Measurements from ENCODE around the gene LECT2. TPM values are rescaled to one million over a fixed set of nuclear protein-coding genes. Genes with fewer than 3 reads are reported as not detected.

LECT2 gene
- total RNA-seq, 1 donor from 2014 or later = not detected

GRCh38 chr5:135971701-135972100 is 16.9 kb upstream of the LECT2 start:
- H3K9me3 ChIP-seq (ENCODE audit: low read depth) = no peaks in the 10 kb centered on the region
- H3K36me3 Mint-ChIP-seq = no peaks in the 10 kb centered on the region
- H3K4me1 Mint-ChIP-seq = peaks cover 9% of the 10 kb centered on the region
- H3K9me3 Mint-ChIP-seq = no peaks in the 10 kb centered on the region
- no peak overlapping the region for H3K9ac ChIP-seq
- no peak overlapping the region for H2AFZ ChIP-seq (replicated peaks)
- H3K27me3 ChIP-seq = peaks cover 5% of the 10 kb centered on the region
- no peak overlapping the region for H3K27ac Mint-ChIP-seq
- no peaks in the 10 kb centered on the region for H3K79me2 ChIP-seq (ENCODE audit: low read depth)
- H3K27me3 Mint-ChIP-seq (ENCODE audit: insufficient read depth, low read depth) = peaks cover 5% of the 10 kb centered on the region
- H3F3A ChIP-seq (ENCODE audit: low read depth) = no peaks in the 10 kb centered on the region
- DNase-seq (ENCODE audit: low spot score) = no peak
- no peak overlapping the region for H3K4me3 Mint-ChIP-seq
- no peak for TF ChIP-seq CTCF (IDR thresholded peaks at IDR 0.05)
- no peak for TF ChIP-seq EZH2phosphoT487 (IDR thresholded peaks at IDR 0.05)
- no peak for TF ChIP-seq EZH2 (IDR thresholded peaks at IDR 0.05)
- no peaks in the 10 kb centered on the region for H4K20me1 ChIP-seq (ENCODE audit: low read depth)
- H3K36me3 ChIP-seq = no peaks in the 10 kb centered on the region
- no peak overlapping the region for H3K4me3 ChIP-seq
- H3K4me2 ChIP-seq = no peak overlapping the region
- no peak overlapping the region for H3K27ac ChIP-seq
- H3K4me1 ChIP-seq = no peaks in the 10 kb centered on the region

- H3K27ac ChIP-seq = no peak overlapping the region
- H3K27me3 ChIP-seq = no peaks in the 10 kb centered on the region
- H3K9me3 ChIP-seq (ENCODE audit: low read depth) = no peaks in the 10 kb centered on the region
- no peaks in the 10 kb centered on the region for H3F3A ChIP-seq (ENCODE audit: low read depth)
- no peak overlapping the region for H3K27ac Mint-ChIP-seq
- no peaks in the 10 kb centered on the region for H3K79me2 ChIP-seq (ENCODE audit: low read depth)
- no peak overlapping the region for H3K4me2 ChIP-seq
- peaks cover 3% of the 10 kb centered on the region for H3K4me1 Mint-ChIP-seq
- no peaks in the 10 kb centered on the region for H3K36me3 Mint-ChIP-seq
- H3K4me3 Mint-ChIP-seq = no peak overlapping the region
- TF ChIP-seq EZH2phosphoT487 (IDR thresholded peaks at IDR 0.05) = no peak
- TF ChIP-seq EZH2 (IDR thresholded peaks at IDR 0.05) = no peak
- TF ChIP-seq CTCF (IDR thresholded peaks at IDR 0.05) = no peak
- DNase-seq (ENCODE audit: low spot score) = no peak
- no peaks in the 10 kb centered on the region for H3K36me3 ChIP-seq
- no peaks in the 10 kb centered on the region for H3K9me3 Mint-ChIP-seq
- no peak overlapping the region for H3K9ac ChIP-seq
- H3K4me1 ChIP-seq = no peaks in the 10 kb centered on the region
- no peaks in the 10 kb centered on the region for H4K20me1 ChIP-seq (ENCODE audit: low read depth)
- peaks cover 2% of the 10 kb centered on the region for H3K27me3 Mint-ChIP-seq (ENCODE audit: insufficient read depth, low read depth)
- H2AFZ ChIP-seq (replicated peaks) = no peak overlapping the region
- H3K4me3 ChIP-seq = no peak overlapping the region
These were observed 12.0 kb upstream of the LECT2 start for GRCh38 chr5:135966790-135967189.

GRCh38 chr5:135966165-135966564 is 11.4 kb upstream of the LECT2 start:
- H3K9me3 Mint-ChIP-seq = no peaks in the 10 kb centered on the region

More at GRCh38 chr5:135966165-135966564, 11.4 kb upstream of the LECT2 start:
- Mint-ChIP-seq H3K27ac (no peak overlapping the region), H3K36me3 (no peaks in the 10 kb centered on the region), H3K4me1 (peaks cover 3% of the 10 kb centered on the region), H3K27me3 (ENCODE audit: insufficient read depth, low read depth) (peaks cover 2% of the 10 kb centered on the region), H3K4me3 (no peak overlapping the region)
- Histone ChIP-seq H3K36me3 (no peaks in the 10 kb centered on the region), H3K27ac (no peak overlapping the region), H3K79me2 (ENCODE audit: low read depth) (no peaks in the 10 kb centered on the region), H3K27me3 (no peaks in the 10 kb centered on the region), H2AFZ (replicated peaks) (no peak overlapping the region), H3K4me3 (no peak overlapping the region), H3K9me3 (ENCODE audit: low read depth) (no peaks in the 10 kb centered on the region), H3K9ac (no peak overlapping the region), H3K4me1 (no peaks in the 10 kb centered on the region), H4K20me1 (ENCODE audit: low read depth) (no peaks in the 10 kb centered on the region), H3K4me2 (no peak overlapping the region), H3F3A (ENCODE audit: low read depth) (no peaks in the 10 kb centered on the region)
- no peak for DNase-seq (ENCODE audit: low spot score)
- TF ChIP-seq CTCF (IDR thresholded peaks at IDR 0.05) (no peak), EZH2phosphoT487 (IDR thresholded peaks at IDR 0.05) (no peak), EZH2 (IDR thresholded peaks at IDR 0.05) (no peak)

All from neural progenitor cell (in vitro differentiated cells).